Gastrocnemius medialis (tissue), 4 donors: ENCODE results near the gene ABCF3. TPM values are rescaled to one million over a fixed set of nuclear protein-coding genes. Genes with fewer than 3 reads are reported as not detected.

Experiments
- ATAC-seq, 2 donors: fragments of 150-250 bp; one replicate each; pipeline ENCODE4 v1.9.1; 2016
- DNase-seq, 2 donors: peaks; one replicate each; pipeline ENCODE4 v3.0.0-alpha.2; 2019
- H3K27ac ChIP-seq, 4 donors: fragments of 200-600 bp; sonication (generic); 1 replicate in 1 of 4; 2 replicates in 3 of 4; pipeline ENCODE4 v1.5.1; 2016 to 2018; ENCODE audit warnings: mild to moderate bottlenecking in 2 of 4, moderate library complexity in 1 of 4
- H3K27me3 ChIP-seq, 3 donors: fragments of 200-600 bp; sonication (generic) in 2 of 3; 1 replicate in 1 of 3; 2 replicates in 2 of 3; pipeline versions ENCODE4 v1.5.1 to v1.6.0; 2016 to 2019; ENCODE audit warnings: mild to moderate bottlenecking in 1 of 3, moderate library complexity in 1 of 3
- H3K36me3 ChIP-seq, 2 donors: fragments of 200-600 bp; sonication (generic) in 1 of 2; one replicate each; pipeline ENCODE4 v1.5.1; 2017 to 2018
- H3K4me1 ChIP-seq, 2 donors: fragments of 200-600 bp; sonication (generic) in 1 of 2; one replicate each; pipeline ENCODE4 v1.5.1; 2016 to 2017; ENCODE audit warnings: mild to moderate bottlenecking in 2 of 2
- H3K4me3 ChIP-seq, 4 donors: fragments of 200-600 bp; sonication (generic) in 3 of 4; 1 replicate in 1 of 4; 2 replicates in 3 of 4; pipeline ENCODE4 v1.5.1; 2016 to 2019; ENCODE audit warnings: mild to moderate bottlenecking in 2 of 4
- H3K9me3 ChIP-seq, 3 donors: fragments of 200-600 bp; sonication (generic) in 2 of 3; 1 replicate in 1 of 3; 2 replicates in 2 of 3; pipeline ENCODE4 v1.5.1; 2016 to 2019
- CTCF ChIP-seq, 5 experiments: fragments of 450-650 bp in 3 of 5; fragments of 200-600 bp in 2 of 5; sonication (generic) in 2 of 5; IDR thresholded peaks in 4 of 5; conservative IDR thresholded peaks in 1 of 5; 1 replicate in 4 of 5; 2 replicates in 1 of 5; pipeline ENCODE4 v1.5.1; 2016 to 2019; ENCODE audit warnings: antibody characterized with exemption in 5 of 5, mild to moderate bottlenecking in 3 of 5, moderate library complexity in 3 of 5
- POLR2A ChIP-seq, 2 donors: fragments of 450-650 bp; IDR thresholded peaks; one replicate each; pipeline ENCODE4 v1.6.1; 2017; ENCODE audit warnings: antibody characterized with exemption in 2 of 2, mild to moderate bottlenecking in 2 of 2, moderate library complexity in 2 of 2
- in situ Hi-C, 4 donors: fragments of 200-750 bp; cut with MboI; loops; one replicate each; pipeline versions ENCODE4 v1.15.0 to v1.8.0; 2017; ENCODE audit warnings: low sequenced_read_pairs in 4 of 4
- intact Hi-C: fragments of 100-400 bp; cut with DNase I; formaldehyde crosslinking; loops from one replicate; pipeline ENCODE4 v1.15.1; 2023; ENCODE audit warnings: low total_unique reads
- total RNA-seq, 4 donors: library from RNA; depleted of rRNA; stranded (reverse); fragments of >200 nt; gene quantifications; one replicate each; pipeline versions ENCODE4 v1.1.0 to v1.2.3, GENCODE V29; 2016

The ABCF3 gene
- total RNA-seq, 4 donors from 2014 or later = 52.6 to 96.4 (median 63.2) TPM

DNA sequence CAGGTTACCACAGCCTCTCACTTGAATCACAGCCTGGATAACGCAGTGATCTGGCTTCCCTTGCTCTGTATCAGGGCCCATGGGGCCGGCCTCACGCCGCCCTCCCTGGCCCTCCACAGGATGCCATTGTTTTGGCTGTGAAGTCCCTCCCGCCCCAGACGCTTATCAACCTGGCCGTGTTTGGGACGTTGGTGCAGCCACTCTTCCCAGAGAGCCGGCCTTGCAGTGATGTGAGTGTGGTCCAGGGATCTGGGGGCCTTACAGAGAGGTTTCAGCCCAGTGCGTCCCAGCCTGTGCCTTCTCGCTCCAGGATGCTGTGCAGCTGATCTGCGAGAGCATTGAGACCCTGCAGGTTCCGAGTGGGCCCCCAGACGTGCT, 50.0 kb downstream of the ABCF3 start:
- Histone ChIP-seq H3K9me3 (no peaks in the 10 kb centered on the region), H3K27ac (no peak overlapping the region), H3K4me1 (no peaks in the 10 kb centered on the region), H3K36me3 (no peaks in the 10 kb centered on the region), H3K4me3 (no peak overlapping the region), H3K27me3 (peaks cover 10 to 15% (median 14%) of the 10 kb centered on the region in 3 donors)
- DNase-seq = no peak
- ATAC-seq = no peak
- no peak for TF ChIP-seq POLR2A (IDR thresholded peaks at IDR 0.05)
- TF ChIP-seq CTCF (IDR thresholded peaks at IDR 0.05 in 4 of 5, conservative IDR thresholded peaks at IDR 0.05 in 1 of 5) = no peak
- in situ Hi-C loops = loop anchor here in 2 of 4 donors (25.0 kb wide), 2 partner anchors 99 to 349 kb away; partner anchors contain the start of genes EIF2B5 (in 1 of the 2) and PARL (in 1 of the 2)
- intact Hi-C loops = no loop called here

DNA sequence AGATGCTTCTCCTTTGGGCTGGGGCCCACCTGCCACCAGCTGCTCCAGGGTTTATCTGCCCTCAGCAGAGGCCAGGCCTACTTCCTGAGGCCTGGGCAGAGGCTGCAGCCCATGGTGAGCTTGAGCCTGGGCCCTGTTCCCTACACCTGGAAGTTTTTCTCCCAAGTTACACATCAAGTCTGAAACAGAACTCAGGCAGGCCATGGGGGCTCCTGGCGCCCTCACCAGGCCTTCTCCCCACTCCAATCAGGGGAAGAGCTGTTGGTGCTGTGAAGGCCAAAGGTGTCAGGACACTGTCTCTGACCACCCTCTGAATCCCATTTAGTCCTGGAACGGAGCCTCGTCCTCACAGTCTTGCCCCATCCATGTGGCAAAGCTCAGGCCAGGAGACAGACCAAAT, 50.6 kb downstream of the ABCF3 start:
- intact Hi-C loops (no loop called here), in situ Hi-C loops (loop anchor here in 2 of 4 donors (25.0 kb wide), 2 partner anchors 99 to 349 kb away; partner anchors contain the start of genes EIF2B5 (in 1 of the 2) and PARL (in 1 of the 2))
- no peaks in the 10 kb centered on the region for H3K9me3 ChIP-seq
- H3K4me1 ChIP-seq = no peaks in the 10 kb centered on the region
- TF ChIP-seq CTCF (IDR thresholded peaks at IDR 0.05 in 4 of 5, conservative IDR thresholded peaks at IDR 0.05 in 1 of 5) (no peak), POLR2A (IDR thresholded peaks at IDR 0.05) (no peak)
- no peak for DNase-seq
- H3K27me3 ChIP-seq = peaks cover 4 to 9% (median 7%) of the 10 kb centered on the region in 3 donors
- no peak for ATAC-seq
- no peak overlapping the region for H3K4me3 ChIP-seq
- H3K36me3 ChIP-seq = no peaks in the 10 kb centered on the region
- H3K27ac ChIP-seq = no peak overlapping the region

- in situ Hi-C loops = loop anchor here in 2 of 4 donors (25.0 kb wide), 2 partner anchors 100 to 350 kb away; partner anchors contain the start of genes EIF2B5 (in 1 of the 2) and PARL (in 1 of the 2)
- H3K36me3 ChIP-seq = peaks cover 0 to under 1% of the 10 kb centered on the region in 2 donors
- TF ChIP-seq CTCF (IDR thresholded peaks at IDR 0.05 in 4 of 5, conservative IDR thresholded peaks at IDR 0.05 in 1 of 5) = no peak
- TF ChIP-seq POLR2A (IDR thresholded peaks at IDR 0.05) = no peak
- no peaks in the 10 kb centered on the region for H3K9me3 ChIP-seq
- H3K4me3 ChIP-seq = no peak overlapping the region
- no peak overlapping the region for H3K27ac ChIP-seq
- H3K27me3 ChIP-seq = peaks cover 0 to 3% (median 3%) of the 10 kb centered on the region in 3 donors
- intact Hi-C loops = no loop called here
- H3K4me1 ChIP-seq = no peaks in the 10 kb centered on the region
- DNase-seq (no peak), ATAC-seq (no peak)
Measured at GRCh38 chr3:184237211-184237610, 51.2 kb downstream of the ABCF3 start.

- Histone ChIP-seq H3K27me3 (no peaks in the 10 kb centered on the region), H3K36me3 (peaks cover 0 to 7% of the 10 kb centered on the region in 2 donors), H3K4me1 (no peaks in the 10 kb centered on the region), H3K4me3 (no peak overlapping the region), H3K27ac (no peak overlapping the region), H3K9me3 (no peaks in the 10 kb centered on the region)
- TF ChIP-seq POLR2A (IDR thresholded peaks at IDR 0.05) (no peak), CTCF (IDR thresholded peaks at IDR 0.05 in 4 of 5, conservative IDR thresholded peaks at IDR 0.05 in 1 of 5) (no peak)
- ATAC-seq (no peak), DNase-seq (no peak)
- in situ Hi-C loops = loop anchor here in 2 of 4 donors (25.0 kb wide), 2 partner anchors 101 to 351 kb away; partner anchors contain the start of genes EIF2B5 (in 1 of the 2) and PARL (in 1 of the 2)
- intact Hi-C loops = no loop called here
Measured at GRCh38 chr3:184237807-184238206, 51.8 kb downstream of the ABCF3 start.
